H1 (cell line): ENCODE results near the gene PHLDA3. TPM values are rescaled to one million over a fixed set of nuclear protein-coding genes. Genes with fewer than 3 reads are reported as not detected.

Experiments
- EGR1 ChIP-seq: IDR thresholded peaks from 2 replicates; pipeline ENCODE4 v1.6.1; 2011; ENCODE audit warnings: low read depth, low read length, borderline replicate concordance
- HDAC2 ChIP-seq, 2 experiments: fragments of 300-600 bp in 1 of 2; sonication (generic) in 1 of 2; IDR thresholded peaks; 2 replicates each; pipeline ENCODE4 v1.6.1; 2011 to 2012; ENCODE audit warnings: low read depth in 2 of 2, low read length in 2 of 2, mild to moderate bottlenecking in 2 of 2, moderate library complexity in 2 of 2, borderline replicate concordance in 1 of 2, inconsistent platforms in 1 of 2
- JUN ChIP-seq: IDR thresholded peaks from 2 replicates; pipeline ENCODE4 v1.6.1; 2011; ENCODE audit warnings: low read depth, mild to moderate bottlenecking, improper control_type of control experiment, low read length
- JUND ChIP-seq: IDR thresholded peaks from 2 replicates; pipeline ENCODE4 v1.6.1; 2011; ENCODE audit warnings: mild to moderate bottlenecking, improper control_type of control experiment, low read length
- RBBP5 ChIP-seq: IDR thresholded peaks from 2 replicates; pipeline ENCODE4 v1.7.1; 2012; ENCODE audit warnings: low read depth, mild to moderate bottlenecking, inconsistent platforms, low read length, moderate library complexity, borderline replicate concordance
- SIX5 ChIP-seq: IDR thresholded peaks from 2 replicates; pipeline ENCODE4 v1.6.1; 2011; ENCODE audit warnings: mild to moderate bottlenecking, low read depth, low read length
- SRF ChIP-seq: IDR thresholded peaks from 2 replicates; pipeline ENCODE4 v1.6.1; 2011; ENCODE audit warnings: mild to moderate bottlenecking, low read depth, low read length, moderate library complexity
- YY1 ChIP-seq: IDR thresholded peaks from 2 replicates; pipeline ENCODE4 v1.6.1; 2011; ENCODE audit warnings: low read depth, mild to moderate bottlenecking, low read length
- polyA plus RNA-seq, 7 experiments: library from polyadenylated mRNA; depleted of rRNA in 3 of 7; stranded (reverse) in 5 of 7; unstranded in 2 of 7; fragments of >200 nt in 5 of 7; fragments of 200-250 nt in 2 of 7; gene quantifications; 1 replicate in 5 of 7; 2 replicates in 1 of 7; 4 replicates in 1 of 7; pipeline versions ENCODE4 v1.2.1 to v1.2.3, GENCODE V29; 2011 to 2013; ENCODE audit warnings: missing spikeins in 2 of 7, mixed read lengths in 2 of 7
- total RNA-seq: library from RNA; stranded (reverse); fragmentation: NEBNext Ultra II Directional; extraction: Animal tissue kit (Norgen Biotek cat#: 25700); gene quantifications from 2 replicates; pipeline ENCODE4 v1.2.1, GENCODE V29; 2021
- TF ChIP-seq, protein P1 (sequence below): fragments of 300-600 bp; sonication (generic); IDR thresholded peaks from 2 replicates; pipeline ENCODE4 v1.7.1; 2012; ENCODE audit warnings: low read length, moderate library complexity, mild to moderate bottlenecking, inconsistent platforms; ENCODE audit not compliant: insufficient replicate concordance
- TF ChIP-seq, protein P2 (sequence below): IDR thresholded peaks from 2 replicates; pipeline ENCODE4 v1.6.1; 2012; ENCODE audit warnings: inconsistent platforms

PHLDA3 gene
- total and polyA plus RNA-seq, 2 of the 8 experiments (the other 6 are each of a cell fraction or from before 2014, with no cell fraction given): 25.5 to 27.5 TPM

DNA sequence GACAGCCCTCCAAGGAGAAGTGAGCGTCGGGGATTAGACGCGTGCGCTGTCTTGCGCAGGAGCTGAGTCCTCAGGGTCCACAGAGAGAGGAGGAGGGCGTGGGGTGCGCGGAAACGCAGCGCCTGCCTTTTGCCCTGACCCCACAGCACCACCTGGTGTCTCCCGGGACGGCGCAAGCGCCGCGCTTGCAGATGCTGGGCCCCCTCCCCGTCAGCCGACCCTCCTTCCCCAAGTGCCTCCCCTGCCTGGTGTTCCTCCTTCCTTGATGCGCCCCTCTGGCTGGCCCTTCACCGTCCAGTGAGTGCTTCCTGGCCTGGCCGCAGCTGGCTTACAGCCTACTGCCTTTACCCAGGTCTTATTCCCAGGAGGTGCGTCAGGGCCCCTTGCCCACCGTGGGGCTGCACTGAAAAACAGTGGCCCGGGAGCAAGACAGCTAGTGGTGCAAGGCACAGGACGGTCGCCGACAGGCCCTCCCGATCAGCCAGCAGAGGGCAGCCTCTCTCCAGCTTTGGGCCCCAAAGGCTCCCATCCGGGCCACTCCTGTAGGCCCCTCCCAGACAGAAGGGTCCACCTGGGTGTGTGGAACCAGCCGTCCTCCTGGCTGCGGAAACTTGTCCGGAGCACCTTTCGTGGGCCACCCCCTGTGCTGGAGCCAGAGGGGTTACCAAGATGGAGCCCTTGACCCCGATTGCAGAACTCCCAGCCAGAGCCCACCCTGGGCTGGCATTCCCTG lies 12.9 kb upstream of the PHLDA3 start (continued):
- TF ChIP-seq, protein P1, sequence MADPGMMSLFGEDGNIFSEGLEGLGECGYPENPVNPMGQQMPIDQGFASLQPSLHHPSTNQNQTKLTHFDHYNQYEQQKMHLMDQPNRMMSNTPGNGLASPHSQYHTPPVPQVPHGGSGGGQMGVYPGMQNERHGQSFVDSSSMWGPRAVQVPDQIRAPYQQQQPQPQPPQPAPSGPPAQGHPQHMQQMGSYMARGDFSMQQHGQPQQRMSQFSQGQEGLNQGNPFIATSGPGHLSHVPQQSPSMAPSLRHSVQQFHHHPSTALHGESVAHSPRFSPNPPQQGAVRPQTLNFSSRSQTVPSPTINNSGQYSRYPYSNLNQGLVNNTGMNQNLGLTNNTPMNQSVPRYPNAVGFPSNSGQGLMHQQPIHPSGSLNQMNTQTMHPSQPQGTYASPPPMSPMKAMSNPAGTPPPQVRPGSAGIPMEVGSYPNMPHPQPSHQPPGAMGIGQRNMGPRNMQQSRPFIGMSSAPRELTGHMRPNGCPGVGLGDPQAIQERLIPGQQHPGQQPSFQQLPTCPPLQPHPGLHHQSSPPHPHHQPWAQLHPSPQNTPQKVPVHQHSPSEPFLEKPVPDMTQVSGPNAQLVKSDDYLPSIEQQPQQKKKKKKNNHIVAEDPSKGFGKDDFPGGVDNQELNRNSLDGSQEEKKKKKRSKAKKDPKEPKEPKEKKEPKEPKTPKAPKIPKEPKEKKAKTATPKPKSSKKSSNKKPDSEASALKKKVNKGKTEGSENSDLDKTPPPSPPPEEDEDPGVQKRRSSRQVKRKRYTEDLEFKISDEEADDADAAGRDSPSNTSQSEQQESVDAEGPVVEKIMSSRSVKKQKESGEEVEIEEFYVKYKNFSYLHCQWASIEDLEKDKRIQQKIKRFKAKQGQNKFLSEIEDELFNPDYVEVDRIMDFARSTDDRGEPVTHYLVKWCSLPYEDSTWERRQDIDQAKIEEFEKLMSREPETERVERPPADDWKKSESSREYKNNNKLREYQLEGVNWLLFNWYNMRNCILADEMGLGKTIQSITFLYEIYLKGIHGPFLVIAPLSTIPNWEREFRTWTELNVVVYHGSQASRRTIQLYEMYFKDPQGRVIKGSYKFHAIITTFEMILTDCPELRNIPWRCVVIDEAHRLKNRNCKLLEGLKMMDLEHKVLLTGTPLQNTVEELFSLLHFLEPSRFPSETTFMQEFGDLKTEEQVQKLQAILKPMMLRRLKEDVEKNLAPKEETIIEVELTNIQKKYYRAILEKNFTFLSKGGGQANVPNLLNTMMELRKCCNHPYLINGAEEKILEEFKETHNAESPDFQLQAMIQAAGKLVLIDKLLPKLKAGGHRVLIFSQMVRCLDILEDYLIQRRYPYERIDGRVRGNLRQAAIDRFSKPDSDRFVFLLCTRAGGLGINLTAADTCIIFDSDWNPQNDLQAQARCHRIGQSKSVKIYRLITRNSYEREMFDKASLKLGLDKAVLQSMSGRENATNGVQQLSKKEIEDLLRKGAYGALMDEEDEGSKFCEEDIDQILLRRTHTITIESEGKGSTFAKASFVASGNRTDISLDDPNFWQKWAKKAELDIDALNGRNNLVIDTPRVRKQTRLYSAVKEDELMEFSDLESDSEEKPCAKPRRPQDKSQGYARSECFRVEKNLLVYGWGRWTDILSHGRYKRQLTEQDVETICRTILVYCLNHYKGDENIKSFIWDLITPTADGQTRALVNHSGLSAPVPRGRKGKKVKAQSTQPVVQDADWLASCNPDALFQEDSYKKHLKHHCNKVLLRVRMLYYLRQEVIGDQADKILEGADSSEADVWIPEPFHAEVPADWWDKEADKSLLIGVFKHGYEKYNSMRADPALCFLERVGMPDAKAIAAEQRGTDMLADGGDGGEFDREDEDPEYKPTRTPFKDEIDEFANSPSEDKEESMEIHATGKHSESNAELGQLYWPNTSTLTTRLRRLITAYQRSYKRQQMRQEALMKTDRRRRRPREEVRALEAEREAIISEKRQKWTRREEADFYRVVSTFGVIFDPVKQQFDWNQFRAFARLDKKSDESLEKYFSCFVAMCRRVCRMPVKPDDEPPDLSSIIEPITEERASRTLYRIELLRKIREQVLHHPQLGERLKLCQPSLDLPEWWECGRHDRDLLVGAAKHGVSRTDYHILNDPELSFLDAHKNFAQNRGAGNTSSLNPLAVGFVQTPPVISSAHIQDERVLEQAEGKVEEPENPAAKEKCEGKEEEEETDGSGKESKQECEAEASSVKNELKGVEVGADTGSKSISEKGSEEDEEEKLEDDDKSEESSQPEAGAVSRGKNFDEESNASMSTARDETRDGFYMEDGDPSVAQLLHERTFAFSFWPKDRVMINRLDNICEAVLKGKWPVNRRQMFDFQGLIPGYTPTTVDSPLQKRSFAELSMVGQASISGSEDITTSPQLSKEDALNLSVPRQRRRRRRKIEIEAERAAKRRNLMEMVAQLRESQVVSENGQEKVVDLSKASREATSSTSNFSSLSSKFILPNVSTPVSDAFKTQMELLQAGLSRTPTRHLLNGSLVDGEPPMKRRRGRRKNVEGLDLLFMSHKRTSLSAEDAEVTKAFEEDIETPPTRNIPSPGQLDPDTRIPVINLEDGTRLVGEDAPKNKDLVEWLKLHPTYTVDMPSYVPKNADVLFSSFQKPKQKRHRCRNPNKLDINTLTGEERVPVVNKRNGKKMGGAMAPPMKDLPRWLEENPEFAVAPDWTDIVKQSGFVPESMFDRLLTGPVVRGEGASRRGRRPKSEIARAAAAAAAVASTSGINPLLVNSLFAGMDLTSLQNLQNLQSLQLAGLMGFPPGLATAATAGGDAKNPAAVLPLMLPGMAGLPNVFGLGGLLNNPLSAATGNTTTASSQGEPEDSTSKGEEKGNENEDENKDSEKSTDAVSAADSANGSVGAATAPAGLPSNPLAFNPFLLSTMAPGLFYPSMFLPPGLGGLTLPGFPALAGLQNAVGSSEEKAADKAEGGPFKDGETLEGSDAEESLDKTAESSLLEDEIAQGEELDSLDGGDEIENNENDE: no peak
- TF ChIP-seq EGR1 (no peak), SIX5 (no peak), SRF (no peak), RBBP5 (no peak), HDAC2 (IDR thresholded peaks at IDR 0.05; ENCODE audit: borderline replicate concordance in 1 of 2, low read depth in 2 of 2, low read length in 2 of 2) (no peak; a peak in 1 of 4 replicates), JUN (no peak), YY1 (peak; percentile 35; the same call in 1 of the 2 replicates), JUND (no peak)
- TF ChIP-seq, protein P2, sequence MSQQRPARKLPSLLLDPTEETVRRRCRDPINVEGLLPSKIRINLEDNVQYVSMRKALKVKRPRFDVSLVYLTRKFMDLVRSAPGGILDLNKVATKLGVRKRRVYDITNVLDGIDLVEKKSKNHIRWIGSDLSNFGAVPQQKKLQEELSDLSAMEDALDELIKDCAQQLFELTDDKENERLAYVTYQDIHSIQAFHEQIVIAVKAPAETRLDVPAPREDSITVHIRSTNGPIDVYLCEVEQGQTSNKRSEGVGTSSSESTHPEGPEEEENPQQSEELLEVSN: 0 out of 2 replicates have a peak, but pooled peaks have one; percentile 9
